AG09319 (cell line): ENCODE results near the gene TMEM108.

Source experiments
- DNase-seq: peaks from one replicate; pipeline ENCODE4 v3.0.0-alpha.2; 2010; ENCODE audit warnings: low read depth; ENCODE audit errors: extremely low read depth
- CTCF ChIP-seq: IDR thresholded peaks from 2 replicates; pipeline ENCODE4 v1.5.1; 2011; ENCODE audit warnings: low read depth, mild to moderate bottlenecking, inconsistent platforms, low read length, moderate library complexity

Gene TMEM108

GRCh38 chr3:133282236-133282635 lies 244.0 kb downstream of the TMEM108 start:
- no peak for TF ChIP-seq CTCF
- no peak for DNase-seq

GRCh38 chr3:133283958-133284807 lies 246.0 kb downstream of the TMEM108 start:
- no peak for DNase-seq
- no peak for TF ChIP-seq CTCF

GRCh38 chr3:133289322-133289721 lies 251.1 kb downstream of the TMEM108 start:
- no peak for TF ChIP-seq CTCF
- no peak for DNase-seq

- no peak for DNase-seq
- no peak for TF ChIP-seq CTCF
These were observed 254.1 kb downstream of the TMEM108 start for GRCh38 chr3:133292296-133292695.

- no peak for TF ChIP-seq CTCF
- no peak for DNase-seq
These were observed 255.4 kb downstream of the TMEM108 start for GRCh38 chr3:133293397-133294110.

GRCh38 chr3:133294253-133294652 lies 256.1 kb downstream of the TMEM108 start:
- no peak for DNase-seq
- no peak for TF ChIP-seq CTCF

- DNase-seq: peak; percentile 2
- TF ChIP-seq CTCF: no peak
These were observed 257.2 kb downstream of the TMEM108 start for GRCh38 chr3:133295199-133295901.
